ENCODE results near the gene CYP4F8.
"Not testable (repeated sequence)": the region's sequence is repeated elsewhere in the genome, so short reads cannot be mapped to it uniquely, and the experiment has no call there.

The CYP4F8 gene

GRCh38 chr19:15593766-15594165 is 21.3 kb upstream of the CYP4F8 start:
- not testable (repeated sequence) for ATAC-seq (ENCODE audit: low read depth); H3K36me3 Mint-ChIP-seq; DNase-seq (ENCODE audit: low spot score in 2 of 2); H3K4me3 Mint-ChIP-seq; H3K4me1 Mint-ChIP-seq; H3K27ac Mint-ChIP-seq; H3K9me3 Mint-ChIP-seq
- peaks cover 11% of the 10 kb centered on the region for H3K27me3 Mint-ChIP-seq

GRCh38 chr19:15595069-15595468 is 19.9 kb upstream of the CYP4F8 start:
- Mint-ChIP-seq H3K9me3 (peaks cover 6% of the 10 kb centered on the region), H3K4me3 (no peak overlapping the region), H3K4me1 (no peaks in the 10 kb centered on the region), H3K36me3 (no peaks in the 10 kb centered on the region), H3K27ac (no peak overlapping the region), H3K27me3 (peaks cover 11% of the 10 kb centered on the region)
- no peak for DNase-seq (ENCODE audit: low spot score in 2 of 2)
- ATAC-seq (ENCODE audit: low read depth): no peak

- H3K9me3 Mint-ChIP-seq; H3K27ac Mint-ChIP-seq; DNase-seq (ENCODE audit: low spot score in 2 of 2); H3K27me3 Mint-ChIP-seq; H3K4me1 Mint-ChIP-seq; ATAC-seq (ENCODE audit: low read depth); H3K36me3 Mint-ChIP-seq; H3K4me3 Mint-ChIP-seq: not testable (repeated sequence)
Observed at GRCh38 chr19:15607978-15608925, 6.8 kb upstream of the CYP4F8 start.

GRCh38 chr19:15609261-15609660 is 5.8 kb upstream of the CYP4F8 start:
- Mint-ChIP-seq H3K27ac (no peak overlapping the region), H3K4me1 (no peaks in the 10 kb centered on the region), H3K27me3 (peaks cover 9% of the 10 kb centered on the region), H3K9me3 (no peaks in the 10 kb centered on the region), H3K36me3 (no peaks in the 10 kb centered on the region), H3K4me3 (no peak overlapping the region)
- DNase-seq (ENCODE audit: low spot score in 2 of 2) (no peak), ATAC-seq (ENCODE audit: low read depth) (no peak)

GRCh38 chr19:15612342-15612741 is 2.7 kb upstream of the CYP4F8 start:
- no peak overlapping the region for H3K27ac Mint-ChIP-seq

GRCh38 chr19:15613338-15613737 is 1.7 kb upstream of the CYP4F8 start:
- H3K4me1 Mint-ChIP-seq: no peaks in the 10 kb centered on the region
- DNase-seq (ENCODE audit: low spot score in 2 of 2): no peak
- H3K27ac Mint-ChIP-seq: no peak overlapping the region
- peaks cover 22% of the 10 kb centered on the region for H3K27me3 Mint-ChIP-seq
- H3K9me3 Mint-ChIP-seq: no peaks in the 10 kb centered on the region
- H3K36me3 Mint-ChIP-seq: no peaks in the 10 kb centered on the region
- ATAC-seq (ENCODE audit: low read depth): no peak
- no peak overlapping the region for H3K4me3 Mint-ChIP-seq

More at GRCh38 chr19:15612342-15612741, 2.7 kb upstream of the CYP4F8 start:
- Mint-ChIP-seq H3K27me3 (peaks cover 18% of the 10 kb centered on the region), H3K4me3 (no peak overlapping the region), H3K9me3 (no peaks in the 10 kb centered on the region), H3K4me1 (no peaks in the 10 kb centered on the region), H3K36me3 (no peaks in the 10 kb centered on the region)
- DNase-seq (ENCODE audit: low spot score in 2 of 2) (no peak), ATAC-seq (ENCODE audit: low read depth) (no peak)

GRCh38 chr19:15615526-15615925 is 508 bp downstream of the CYP4F8 start:
- DNase-seq (ENCODE audit: low spot score in 2 of 2): no peak
- Mint-ChIP-seq H3K27me3 (peaks cover 25% of the 10 kb centered on the region), H3K27ac (no peak overlapping the region), H3K9me3 (no peaks in the 10 kb centered on the region), H3K4me3 (no peak overlapping the region), H3K36me3 (no peaks in the 10 kb centered on the region), H3K4me1 (no peaks in the 10 kb centered on the region)
- no peak for ATAC-seq (ENCODE audit: low read depth)

- Mint-ChIP-seq H3K36me3 (no peaks in the 10 kb centered on the region), H3K9me3 (no peaks in the 10 kb centered on the region), H3K27me3 (peaks cover 24% of the 10 kb centered on the region), H3K4me1 (no peaks in the 10 kb centered on the region), H3K27ac (no peak overlapping the region), H3K4me3 (no peak overlapping the region)
- DNase-seq (ENCODE audit: low spot score in 2 of 2) (no peak), ATAC-seq (ENCODE audit: low read depth) (no peak)
Observed at GRCh38 chr19:15616183-15616582, 1.2 kb downstream of the CYP4F8 start.

GRCh38 chr19:15616627-15617270 is 1.7 kb downstream of the CYP4F8 start:
- no peaks in the 10 kb centered on the region for H3K9me3 Mint-ChIP-seq
- DNase-seq (ENCODE audit: low spot score in 2 of 2) (no peak), ATAC-seq (ENCODE audit: low read depth) (no peak)
- H3K27ac Mint-ChIP-seq: no peak overlapping the region
- H3K4me3 Mint-ChIP-seq: no peak overlapping the region
- no peaks in the 10 kb centered on the region for H3K36me3 Mint-ChIP-seq
- H3K27me3 Mint-ChIP-seq: peaks cover 24% of the 10 kb centered on the region
- H3K4me1 Mint-ChIP-seq: no peaks in the 10 kb centered on the region

- DNase-seq (ENCODE audit: low spot score in 2 of 2) (no peak), ATAC-seq (ENCODE audit: low read depth) (no peak)
- Mint-ChIP-seq H3K36me3 (no peaks in the 10 kb centered on the region), H3K27me3 (peaks cover 28% of the 10 kb centered on the region), H3K9me3 (no peaks in the 10 kb centered on the region), H3K4me3 (no peak overlapping the region), H3K27ac (no peak overlapping the region), H3K4me1 (no peaks in the 10 kb centered on the region)
Observed at GRCh38 chr19:15618321-15618720, 3.3 kb downstream of the CYP4F8 start.

- Mint-ChIP-seq H3K4me1 (no peaks in the 10 kb centered on the region), H3K9me3 (no peaks in the 10 kb centered on the region), H3K4me3 (no peak overlapping the region), H3K27me3 (peaks cover 21% of the 10 kb centered on the region), H3K36me3 (no peaks in the 10 kb centered on the region), H3K27ac (no peak overlapping the region)
- DNase-seq (ENCODE audit: low spot score in 2 of 2) (no peak), ATAC-seq (ENCODE audit: low read depth) (no peak)
Observed at GRCh38 chr19:15621801-15622200, 6.8 kb downstream of the CYP4F8 start.

GRCh38 chr19:15622991-15623390 is 8.0 kb downstream of the CYP4F8 start:
- Mint-ChIP-seq H3K27ac (no peak overlapping the region), H3K36me3 (no peaks in the 10 kb centered on the region), H3K9me3 (no peaks in the 10 kb centered on the region), H3K27me3 (peaks cover 20% of the 10 kb centered on the region), H3K4me1 (no peaks in the 10 kb centered on the region), H3K4me3 (no peak overlapping the region)
- no peak for ATAC-seq (ENCODE audit: low read depth)
- DNase-seq (ENCODE audit: low spot score in 2 of 2): no peak

GRCh38 chr19:15623711-15624318 is 8.8 kb downstream of the CYP4F8 start:
- H3K27me3 Mint-ChIP-seq: peaks cover 14% of the 10 kb centered on the region
- no peaks in the 10 kb centered on the region for H3K36me3 Mint-ChIP-seq
- ATAC-seq (ENCODE audit: low read depth) (no peak), DNase-seq (ENCODE audit: low spot score in 2 of 2) (no peak)
- no peak overlapping the region for H3K27ac Mint-ChIP-seq
- no peaks in the 10 kb centered on the region for H3K9me3 Mint-ChIP-seq
- H3K4me1 Mint-ChIP-seq: no peaks in the 10 kb centered on the region
- H3K4me3 Mint-ChIP-seq: no peak overlapping the region

GRCh38 chr19:15628236-15629002 is 13.4 kb downstream of the CYP4F8 start:
- H3K36me3 Mint-ChIP-seq: no peaks in the 10 kb centered on the region
- ATAC-seq (ENCODE audit: low read depth) (no peak), DNase-seq (ENCODE audit: low spot score in 2 of 2) (no peak)
- no peaks in the 10 kb centered on the region for H3K9me3 Mint-ChIP-seq
- H3K4me3 Mint-ChIP-seq: no peak overlapping the region
- no peak overlapping the region for H3K27ac Mint-ChIP-seq
- peaks cover 5% of the 10 kb centered on the region for H3K27me3 Mint-ChIP-seq
- H3K4me1 Mint-ChIP-seq: peaks cover 5% of the 10 kb centered on the region

Measured in memory B cell (primary cell).